ENCODE measurements around the gene DAZAP1. TPM values are rescaled to one million over a fixed set of nuclear protein-coding genes. Genes with fewer than 3 reads are reported as not detected.

Gene DAZAP1
- total RNA-seq, 1 experiment from 2014 or later, result 144 TPM

- POLR2A ChIA-PET (ENCODE audit: unreplicated experiment), result no interaction called here
These were observed 41.1 kb upstream of the DAZAP1 start for GRCh38 chr19:1366296-1366695.

DNA sequence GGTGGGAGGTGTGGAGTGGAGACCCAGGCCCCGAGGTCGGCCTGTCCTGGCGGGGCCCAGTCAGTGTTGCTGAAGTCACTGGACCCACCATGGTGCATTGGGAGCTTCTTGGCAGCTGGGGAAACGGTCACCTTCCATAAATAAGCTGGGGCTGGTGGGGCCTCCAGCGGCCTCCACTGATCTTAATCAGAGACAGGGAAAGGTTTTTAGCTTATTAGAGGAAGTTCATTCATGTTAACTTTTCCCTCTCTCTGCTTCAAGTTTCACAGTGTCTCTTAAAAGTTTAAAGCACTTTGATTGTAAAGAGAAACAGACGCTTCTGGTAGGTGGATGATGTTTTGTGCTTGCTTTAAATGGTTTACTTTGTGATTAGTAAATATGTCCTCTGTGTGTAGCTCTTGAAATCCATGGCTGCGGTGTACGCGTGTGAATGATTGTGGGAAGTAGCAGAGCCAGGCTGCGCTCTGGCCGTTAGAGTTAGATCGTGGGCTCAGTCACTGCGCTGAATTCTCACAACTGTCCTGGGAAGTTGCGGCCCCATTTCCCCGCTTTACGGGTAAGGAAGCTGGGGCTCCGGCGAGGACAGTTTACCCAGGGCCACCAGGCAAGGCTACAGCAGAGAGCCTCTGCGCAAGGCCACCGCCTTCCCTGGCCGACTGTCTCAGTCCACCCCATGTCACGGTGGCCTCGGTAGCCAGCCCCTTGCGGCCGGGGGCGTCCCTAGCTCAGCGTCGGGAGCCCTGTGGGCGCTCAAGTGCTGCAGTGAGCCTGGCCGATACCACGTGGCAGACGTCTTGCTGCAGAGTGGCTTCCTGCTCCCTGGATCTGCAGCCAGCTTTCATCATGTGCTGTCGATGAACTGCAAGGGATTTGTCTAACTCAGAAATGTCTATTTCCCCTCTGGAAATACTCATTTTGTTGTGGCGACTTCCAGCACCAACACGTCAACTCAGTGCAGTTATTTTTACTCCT lies 40.2 kb upstream of the DAZAP1 start:
- no TSS peak for BruUV-seq (replicated peaks)
- Histone ChIP-seq H4K20me1 (ENCODE audit: insufficient read depth) (no peaks in the 10 kb centered on the region), H3K4me2 (no peak overlapping the region), H3K36me3 (ENCODE audit: low read depth) (no peaks in the 10 kb centered on the region), H3K27ac (no peak overlapping the region), H3K4me3 (no peak overlapping the region), H3K9me3 (ENCODE audit: insufficient read depth, low read depth) (no peaks in the 10 kb centered on the region), H2AFZ (no peak overlapping the region), H3F3A (ENCODE audit: insufficient read depth, low read depth) (no peaks in the 10 kb centered on the region), H3K9me2 (ENCODE audit: insufficient read depth) (no peaks in the 10 kb centered on the region), H3K4me1 (replicated peaks; ENCODE audit: insufficient read depth) (no peaks in the 10 kb centered on the region), H3K79me2 (ENCODE audit: low read depth) (no peaks in the 10 kb centered on the region), H3K27me3 (ENCODE audit: insufficient read depth, low read depth) (no peaks in the 10 kb centered on the region)
- ChIA-PET POLR2A (ENCODE audit: unreplicated experiment) (no interaction called here), CTCF (no interaction called here)
- intact Hi-C loops (cut with micrococcal nuclease; ENCODE audit: unreplicated experiment), result no loop called here
- TF ChIP-seq CTCF (conservative IDR thresholded peaks at IDR 0.05) (no peak), EZH2 (IDR thresholded peaks at IDR 0.05; ENCODE audit: low read depth) (no peak)
- no peak for DNase-seq

More at GRCh38 chr19:1366296-1366695, 41.1 kb upstream of the DAZAP1 start:
- H3K4me3 ChIP-seq, result no peak overlapping the region
- no peaks in the 10 kb centered on the region for H3F3A ChIP-seq (ENCODE audit: insufficient read depth, low read depth)
- CTCF ChIA-PET, result no interaction called here
- H3K27me3 ChIP-seq (ENCODE audit: insufficient read depth, low read depth), result no peaks in the 10 kb centered on the region
- H3K79me2 ChIP-seq (ENCODE audit: low read depth), result no peaks in the 10 kb centered on the region
- no peaks in the 10 kb centered on the region for H4K20me1 ChIP-seq (ENCODE audit: insufficient read depth)
- H3K4me1 ChIP-seq (replicated peaks; ENCODE audit: insufficient read depth), result no peaks in the 10 kb centered on the region
- no peaks in the 10 kb centered on the region for H3K9me3 ChIP-seq (ENCODE audit: insufficient read depth, low read depth)
- BruUV-seq (replicated peaks), result no TSS peak
- DNase-seq, result no peak
- H3K27ac ChIP-seq, result no peak overlapping the region
- TF ChIP-seq CTCF (conservative IDR thresholded peaks at IDR 0.05), result no peak
- TF ChIP-seq EZH2 (IDR thresholded peaks at IDR 0.05; ENCODE audit: low read depth), result no peak
- intact Hi-C loops (cut with micrococcal nuclease; ENCODE audit: unreplicated experiment), result no loop called here
- no peaks in the 10 kb centered on the region for H3K9me2 ChIP-seq (ENCODE audit: insufficient read depth)
- no peak overlapping the region for H2AFZ ChIP-seq
- H3K36me3 ChIP-seq (ENCODE audit: low read depth), result no peaks in the 10 kb centered on the region
- H3K4me2 ChIP-seq, result no peak overlapping the region

DNA sequence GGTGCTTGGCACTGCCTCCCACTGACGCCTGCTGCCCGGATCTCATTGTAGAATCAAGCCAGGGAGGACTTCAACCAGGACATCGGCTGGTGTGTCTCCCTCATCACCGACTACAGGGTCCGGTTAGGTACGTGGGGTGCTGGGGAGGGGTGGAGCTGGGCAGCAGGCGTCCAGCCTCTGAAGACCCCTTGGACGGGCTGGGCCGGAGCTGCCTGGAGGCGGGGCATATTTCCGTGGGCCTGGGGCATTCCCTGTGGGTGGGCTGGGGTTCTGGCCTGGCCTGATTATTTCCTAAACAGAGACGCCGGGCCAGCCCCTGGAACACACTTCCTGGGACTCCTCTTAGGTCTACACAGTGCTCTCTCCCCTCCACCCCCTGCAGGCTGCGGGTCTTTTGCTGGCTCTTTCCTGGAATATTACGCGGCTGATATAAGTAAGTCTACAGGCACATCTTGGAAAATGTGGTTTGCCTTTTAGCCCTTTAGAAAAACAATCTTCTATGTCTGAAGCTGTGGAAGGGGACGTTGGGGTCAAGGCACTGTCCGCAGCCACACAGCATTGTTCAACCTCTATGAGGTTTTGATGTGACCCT lies 38.1 kb upstream of the DAZAP1 start:
- no peaks in the 10 kb centered on the region for H3K79me2 ChIP-seq (ENCODE audit: low read depth)
- no peak overlapping the region for H2AFZ ChIP-seq
- no peaks in the 10 kb centered on the region for H3K27me3 ChIP-seq (ENCODE audit: insufficient read depth, low read depth)
- ChIA-PET CTCF (interaction anchor here (0.6 kb wide), 1 partner anchor 13 kb away, joined by 7 read pairs; no protein-coding TSS in a partner anchor), POLR2A (ENCODE audit: unreplicated experiment) (no interaction called here)
- H3K4me1 ChIP-seq (replicated peaks; ENCODE audit: insufficient read depth), result no peaks in the 10 kb centered on the region
- H3K36me3 ChIP-seq (ENCODE audit: low read depth), result no peaks in the 10 kb centered on the region
- no TSS peak for BruUV-seq (replicated peaks)
- no peak overlapping the region for H3K4me3 ChIP-seq
- H3K4me2 ChIP-seq, result no peak overlapping the region
- H3F3A ChIP-seq (ENCODE audit: insufficient read depth, low read depth), result no peaks in the 10 kb centered on the region
- no peak overlapping the region for H3K27ac ChIP-seq
- no peaks in the 10 kb centered on the region for H4K20me1 ChIP-seq (ENCODE audit: insufficient read depth)
- H3K9me3 ChIP-seq (ENCODE audit: insufficient read depth, low read depth), result no peaks in the 10 kb centered on the region
- DNase-seq, result no peak
- no peaks in the 10 kb centered on the region for H3K9me2 ChIP-seq (ENCODE audit: insufficient read depth)
- intact Hi-C loops (cut with micrococcal nuclease; ENCODE audit: unreplicated experiment), result no loop called here
- TF ChIP-seq EZH2 (IDR thresholded peaks at IDR 0.05; ENCODE audit: low read depth) (no peak), CTCF (conservative IDR thresholded peaks at IDR 0.05) (no peak)

Measured in PC-9 (cell line).